ENCODE measurements around the gene OOSP3.
"Not testable (repeated sequence)": the region's sequence is repeated elsewhere in the genome, so short reads cannot be mapped to it uniquely, and the experiment has no call there.

Gene OOSP3

GRCh38 chr11:59877784-59878183 is 798 bp upstream of the OOSP3 start:
- no peak for DNase-seq

DNA sequence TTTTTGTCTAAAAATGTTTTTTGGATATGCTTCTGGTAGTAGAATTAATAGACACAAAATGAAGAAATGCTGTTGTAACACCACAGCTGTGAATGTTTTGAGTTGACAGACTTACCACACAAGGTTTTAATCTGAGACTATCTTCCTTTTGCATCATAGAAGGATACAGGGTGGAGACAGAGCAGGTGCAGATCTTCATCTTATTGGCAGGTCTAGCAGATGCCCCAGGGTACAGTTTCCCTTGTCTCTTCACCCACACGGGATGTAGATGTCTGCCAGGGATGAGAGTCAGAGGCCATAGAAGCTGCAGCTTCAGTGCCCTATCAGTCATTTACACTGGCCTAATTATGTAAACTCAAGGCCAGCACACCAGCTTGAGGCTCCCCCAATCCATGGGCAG is 985 bp downstream of the OOSP3 start:
- no peak for DNase-seq

GRCh38 chr11:59883597-59883996 is 5.0 kb downstream of the OOSP3 start:
- no peak for DNase-seq

DNA sequence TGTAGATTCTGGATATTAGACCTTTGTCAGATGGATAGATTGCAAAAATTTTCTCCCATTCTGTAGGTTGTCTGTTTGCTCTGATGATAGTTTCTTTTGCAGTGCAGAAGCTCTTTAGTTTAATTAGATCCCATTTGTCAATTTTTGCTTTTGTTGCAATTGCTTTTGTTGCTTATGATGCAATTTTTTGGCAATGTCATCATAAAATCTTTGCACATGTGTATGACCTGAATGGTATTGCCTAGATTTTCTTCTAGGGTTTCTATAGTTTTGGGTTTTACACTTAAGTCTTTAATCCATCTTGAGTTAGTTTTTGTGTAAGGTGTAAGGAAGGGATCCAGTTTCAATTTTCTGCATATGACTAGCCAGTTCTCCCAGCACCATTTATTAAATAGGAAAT is 8.6 kb downstream of the OOSP3 start:
- DNase-seq = not testable (repeated sequence)

- DNase-seq = no peak
Measured at GRCh38 chr11:59891781-59892181, 13.2 kb downstream of the OOSP3 start.

GRCh38 chr11:59894616-59895015 is 16.0 kb downstream of the OOSP3 start:
- DNase-seq = no peak

DNA sequence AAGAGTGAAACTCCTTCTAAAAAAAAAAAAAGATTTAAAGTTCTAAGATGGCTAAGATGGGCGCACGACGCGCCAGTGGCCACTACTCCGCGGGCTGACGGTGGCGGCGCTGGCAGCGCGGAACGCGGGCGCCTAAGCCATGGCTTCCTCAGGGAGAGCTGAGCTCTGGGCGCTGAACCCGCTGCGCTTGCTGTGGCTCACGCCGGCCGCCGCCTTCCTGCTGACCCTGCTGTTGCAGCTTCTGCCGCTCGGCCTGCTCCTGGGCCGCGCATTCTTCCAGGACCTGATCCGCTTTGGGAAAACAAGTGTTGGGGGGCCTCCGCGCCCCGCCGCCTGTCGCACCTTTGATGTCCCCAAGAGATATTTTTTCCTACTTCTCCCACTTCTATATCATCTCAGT is 19.5 kb downstream of the OOSP3 start:
- DNase-seq = no peak

DNA sequence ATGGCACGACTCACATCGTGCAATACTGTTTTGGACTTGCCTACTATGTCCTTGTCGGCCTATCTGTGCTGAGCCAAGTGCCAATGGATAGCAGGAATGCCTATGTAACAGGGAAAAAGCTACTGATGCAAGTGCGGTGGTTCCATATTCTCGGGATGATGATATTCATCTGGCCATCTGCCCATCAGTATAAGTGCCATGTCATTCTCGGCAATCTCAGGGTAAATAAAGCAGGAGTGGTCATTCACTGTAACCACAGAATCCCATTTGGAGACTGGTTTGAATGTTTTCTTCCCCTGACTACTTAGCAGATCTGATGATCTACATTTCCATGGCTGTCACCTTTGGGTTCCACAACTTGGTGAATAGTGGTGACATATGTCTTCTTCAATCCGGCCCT is 20.1 kb downstream of the OOSP3 start:
- DNase-seq = no peak

DNA sequence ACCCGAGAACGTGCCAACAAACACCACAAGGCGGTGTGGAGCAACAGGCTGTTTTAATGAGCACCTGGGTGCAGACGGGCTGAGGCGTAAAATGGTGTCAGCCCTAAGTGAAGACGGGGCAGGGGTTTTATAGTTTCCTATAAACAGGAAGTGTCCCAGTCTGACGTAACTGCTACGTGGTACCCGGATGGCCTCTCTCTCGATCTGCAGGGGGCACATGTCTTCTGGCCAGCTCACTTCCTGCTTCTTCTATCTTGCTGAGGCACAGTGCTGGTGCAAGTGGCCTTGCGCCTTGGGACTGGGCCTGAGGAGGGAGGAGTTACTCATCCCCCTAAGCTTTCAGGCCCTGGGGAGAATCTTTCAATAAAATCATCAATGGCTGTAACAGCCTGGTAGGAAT is 20.9 kb downstream of the OOSP3 start:
- DNase-seq = no peak

DNA sequence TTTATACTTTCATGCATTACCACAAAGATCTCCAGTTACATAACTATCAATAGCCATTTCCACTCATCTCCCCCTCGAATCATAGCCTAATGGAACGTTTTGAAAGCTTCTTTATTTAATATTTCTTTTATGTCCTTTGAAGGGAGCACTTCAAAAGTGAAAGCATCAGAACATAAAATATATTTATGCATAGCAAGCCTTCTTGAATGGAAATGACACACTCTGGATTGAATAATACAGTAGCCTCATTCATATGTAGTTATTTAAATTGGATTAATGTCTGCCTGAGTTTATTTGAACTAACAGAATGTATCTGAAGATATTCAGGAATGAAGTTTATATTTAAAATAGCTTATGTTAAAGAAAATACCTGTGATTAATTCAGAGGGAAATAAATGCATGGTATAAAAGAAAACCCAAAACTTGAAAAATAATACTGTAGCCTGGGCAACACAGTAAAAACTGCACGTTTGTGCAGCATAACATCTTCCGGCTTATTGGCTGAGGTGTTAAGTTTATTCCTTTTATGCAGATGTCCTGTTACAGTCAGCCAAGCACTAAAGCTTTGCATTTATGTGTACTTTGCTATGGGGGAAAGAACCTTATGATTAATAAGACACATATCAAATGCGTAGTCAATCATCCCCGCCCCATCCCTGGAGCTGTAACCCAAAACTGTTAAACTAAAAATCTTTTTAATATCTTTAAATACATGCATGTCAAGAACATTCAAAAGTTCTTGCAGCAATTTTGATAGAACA is 22.0 kb downstream of the OOSP3 start:
- DNase-seq = no peak

DNA sequence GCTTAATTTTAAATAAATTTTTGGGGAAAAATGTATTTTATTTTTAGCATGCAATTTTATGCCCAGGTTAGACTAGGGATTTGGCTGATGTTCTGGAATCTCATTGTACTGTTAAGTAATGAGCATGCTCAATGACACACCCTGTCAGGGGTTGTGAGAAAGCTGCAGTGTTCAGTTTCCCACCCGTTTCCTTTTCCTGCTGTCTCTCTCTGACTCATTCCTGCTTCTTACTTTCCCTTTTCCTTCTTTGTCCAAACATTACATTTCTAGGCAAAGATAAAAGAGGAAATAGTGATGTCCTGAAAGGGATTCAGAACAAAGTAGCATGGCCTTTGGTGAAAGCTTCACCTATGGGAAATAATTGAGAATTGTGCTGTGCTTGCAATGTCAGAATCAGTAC is 22.7 kb downstream of the OOSP3 start:
- DNase-seq = no peak

- not testable (repeated sequence) for DNase-seq
Measured at GRCh38 chr11:59903569-59903968, 25.0 kb downstream of the OOSP3 start.

GRCh38 chr11:59918480-59918879 is 39.9 kb downstream of the OOSP3 start:
- DNase-seq = no peak

- DNase-seq = no peak
Measured at GRCh38 chr11:59918987-59919589, 40.5 kb downstream of the OOSP3 start.

DNA sequence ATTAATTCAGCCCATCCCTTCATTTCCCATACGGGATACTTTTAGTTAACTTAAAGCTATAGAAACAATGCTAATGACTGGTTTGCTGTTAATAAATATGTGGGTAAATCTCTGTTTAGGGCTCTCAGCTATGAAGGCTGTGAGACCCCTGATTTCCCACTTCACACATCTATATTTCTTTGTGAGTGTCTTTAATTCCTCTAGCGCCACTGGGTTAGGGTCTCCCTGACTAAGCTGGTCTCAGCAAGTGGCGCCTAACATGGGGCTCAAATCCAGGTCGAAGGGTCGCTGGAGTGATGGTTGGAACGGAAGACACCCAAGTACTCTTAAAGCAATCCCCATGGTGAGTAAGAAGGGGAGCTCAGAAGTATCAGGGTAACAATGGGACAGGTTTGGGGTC is 45.2 kb downstream of the OOSP3 start:
- no peak for DNase-seq

DNA sequence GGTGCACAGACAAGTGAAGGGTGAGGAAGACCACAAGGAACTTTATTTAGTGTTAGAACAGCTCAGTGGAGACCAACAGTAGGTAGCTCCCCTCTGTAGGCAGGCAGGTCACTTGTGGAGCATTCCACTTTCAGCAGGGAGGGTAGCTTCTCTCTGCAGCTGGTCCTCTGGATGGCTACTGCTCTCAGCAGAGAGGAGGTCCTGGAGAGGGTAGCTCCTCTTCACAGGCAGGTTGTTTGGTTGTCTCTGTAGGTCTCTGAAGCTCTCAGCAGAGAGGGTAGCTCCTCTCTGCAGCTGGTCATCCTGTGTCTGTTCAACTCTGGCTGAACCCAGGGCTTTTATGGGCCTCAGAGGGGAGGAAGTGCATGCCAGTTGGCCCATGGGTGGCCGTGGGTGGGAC is 53.1 kb downstream of the OOSP3 start:
- DNase-seq = no peak

- no peak for DNase-seq
Measured at GRCh38 chr11:59938132-59938531, 59.5 kb downstream of the OOSP3 start, which contains the start of gene OOSP1. Gene OOSP1 (plus strand): TSS chr11:59938432. CDS start chr11:59938455, 23 bp downstream.

GRCh38 chr11:59938718-59939117 is 60.1 kb downstream of the OOSP3 start:
- DNase-seq = no peak

GRCh38 chr11:59939482-59939881 is 60.9 kb downstream of the OOSP3 start:
- no peak for DNase-seq

GRCh38 chr11:59941091-59941490 is 62.5 kb downstream of the OOSP3 start:
- DNase-seq = no peak

DNA sequence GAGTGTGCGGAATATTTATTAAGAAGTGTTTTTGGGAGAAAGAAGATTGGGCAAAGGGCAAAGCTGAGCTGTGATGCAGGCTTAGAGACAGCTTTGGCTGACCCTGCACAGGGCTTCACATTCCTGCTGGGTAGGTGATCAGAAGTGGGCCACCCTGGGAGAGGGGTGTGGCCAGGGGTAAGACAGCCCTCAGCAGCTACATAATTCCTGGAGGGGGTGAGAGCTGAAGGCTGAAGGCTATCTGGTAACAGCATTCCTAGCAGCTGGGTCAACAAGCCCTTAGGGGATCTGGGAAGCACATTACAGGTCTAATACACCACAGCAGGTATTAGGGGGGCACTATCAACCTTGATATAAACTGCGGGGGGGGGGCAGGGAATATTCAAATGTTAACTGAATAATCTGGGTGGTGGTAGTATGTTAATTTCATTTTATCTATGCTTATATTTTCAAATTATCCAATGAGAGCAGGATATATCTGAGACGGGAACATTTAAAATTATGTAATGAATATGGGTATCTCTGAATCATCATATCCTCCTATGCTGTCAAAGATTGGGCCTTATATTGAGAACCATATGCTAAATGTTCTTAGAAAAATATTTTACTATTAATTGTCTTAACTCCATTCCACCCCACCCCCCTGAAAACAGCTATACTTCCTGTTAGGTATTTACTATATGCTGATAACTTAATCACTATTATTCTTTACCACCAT is 65.6 kb downstream of the OOSP3 start:
- DNase-seq = no peak

- DNase-seq = no peak
Measured at GRCh38 chr11:59944720-59945119, 66.1 kb downstream of the OOSP3 start.
